ENCODE measurements around the gene ITGB5. TPM values are rescaled to one million over a fixed set of nuclear protein-coding genes. Genes with fewer than 3 reads are reported as not detected.

The ITGB5 gene
- total RNA-seq, 1 donor from 2014 or later: 139 TPM

DNA sequence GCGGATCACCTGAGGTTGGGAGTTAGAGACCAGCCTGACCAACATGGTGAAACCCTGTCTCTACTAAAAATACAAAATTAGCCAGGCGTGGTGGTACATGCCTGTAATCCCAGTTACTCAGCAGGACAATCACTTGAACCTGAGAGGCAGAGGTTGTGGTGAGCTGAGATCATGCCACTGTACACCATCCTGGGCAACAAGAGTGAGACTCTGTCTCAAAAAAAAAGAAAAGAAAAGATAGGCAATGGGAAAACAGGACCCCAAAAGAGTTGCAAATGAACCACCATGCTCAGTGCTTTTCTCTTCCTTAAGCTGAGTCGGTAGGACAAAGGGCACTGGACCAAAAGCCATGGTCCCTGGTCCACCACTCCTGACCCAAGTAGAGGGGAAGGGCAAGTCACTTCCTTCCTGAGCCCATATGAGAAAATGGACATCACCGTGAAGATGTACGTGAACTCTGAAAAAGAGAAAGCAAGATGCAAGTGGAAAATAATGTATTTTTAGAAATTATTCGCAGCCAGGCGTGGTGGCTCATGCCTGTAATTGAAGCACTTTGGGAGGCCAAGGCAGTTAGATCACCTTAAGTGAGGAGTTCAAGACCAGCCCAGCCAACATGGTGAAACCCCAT, 2.6 kb downstream of the ITGB5 start:
- peak overlapping the region; percentile 94 for H3K4me2 ChIP-seq (ENCODE audit: low read length)
- no peaks in the 10 kb centered on the region for H3K27me3 Mint-ChIP-seq (ENCODE audit: low read depth, unreplicated experiment)
- no peaks in the 10 kb centered on the region for H3K9me3 Mint-ChIP-seq (ENCODE audit: unreplicated experiment)
- TF ChIP-seq EZH2 (IDR thresholded peaks at IDR 0.05; ENCODE audit: insufficient read depth, low read length): no peak
- TF ChIP-seq, protein P1, sequence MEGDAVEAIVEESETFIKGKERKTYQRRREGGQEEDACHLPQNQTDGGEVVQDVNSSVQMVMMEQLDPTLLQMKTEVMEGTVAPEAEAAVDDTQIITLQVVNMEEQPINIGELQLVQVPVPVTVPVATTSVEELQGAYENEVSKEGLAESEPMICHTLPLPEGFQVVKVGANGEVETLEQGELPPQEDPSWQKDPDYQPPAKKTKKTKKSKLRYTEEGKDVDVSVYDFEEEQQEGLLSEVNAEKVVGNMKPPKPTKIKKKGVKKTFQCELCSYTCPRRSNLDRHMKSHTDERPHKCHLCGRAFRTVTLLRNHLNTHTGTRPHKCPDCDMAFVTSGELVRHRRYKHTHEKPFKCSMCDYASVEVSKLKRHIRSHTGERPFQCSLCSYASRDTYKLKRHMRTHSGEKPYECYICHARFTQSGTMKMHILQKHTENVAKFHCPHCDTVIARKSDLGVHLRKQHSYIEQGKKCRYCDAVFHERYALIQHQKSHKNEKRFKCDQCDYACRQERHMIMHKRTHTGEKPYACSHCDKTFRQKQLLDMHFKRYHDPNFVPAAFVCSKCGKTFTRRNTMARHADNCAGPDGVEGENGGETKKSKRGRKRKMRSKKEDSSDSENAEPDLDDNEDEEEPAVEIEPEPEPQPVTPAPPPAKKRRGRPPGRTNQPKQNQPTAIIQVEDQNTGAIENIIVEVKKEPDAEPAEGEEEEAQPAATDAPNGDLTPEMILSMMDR (IDR thresholded peaks at IDR 0.05; ENCODE audit: insufficient read depth, low read depth, low read length): no peak
- peak overlapping the region; percentile 91 for H3K4me3 Mint-ChIP-seq (ENCODE audit: unreplicated experiment)
- no peak overlapping the region for H2AFZ ChIP-seq (ENCODE audit: low read depth, low read length)
- H3K9ac ChIP-seq (ENCODE audit: low read length): no peak overlapping the region
- H3K4me1 Mint-ChIP-seq (ENCODE audit: low read depth, unreplicated experiment): peaks cover 35% of the 10 kb centered on the region
- peaks cover 54% of the 10 kb centered on the region for H3K4me1 ChIP-seq (ENCODE audit: insufficient read depth, low read length)
- H3K27ac ChIP-seq (ENCODE audit: low read depth, low read length): peak overlapping the region; percentile 56
- H3K27ac Mint-ChIP-seq (ENCODE audit: unreplicated experiment): no peak overlapping the region
- H3K27me3 ChIP-seq (ENCODE audit: insufficient read depth, low read length): no peaks in the 10 kb centered on the region
- no peaks in the 10 kb centered on the region for H3K36me3 Mint-ChIP-seq (ENCODE audit: low read depth, unreplicated experiment)
- H3K36me3 ChIP-seq (ENCODE audit: insufficient read depth, low read length): peaks cover 3% of the 10 kb centered on the region
- H3K9me3 ChIP-seq (ENCODE audit: insufficient read depth, low read depth, low read length): no peaks in the 10 kb centered on the region
- FAIRE-seq: no peak
- DNase-seq (ENCODE audit: low read depth): no peak
- peaks cover 64% of the 10 kb centered on the region for H3K79me2 ChIP-seq (ENCODE audit: insufficient read depth, low read length)
- no peaks in the 10 kb centered on the region for H4K20me1 ChIP-seq (ENCODE audit: insufficient read depth, low read length)
- no peak overlapping the region for H3K4me3 ChIP-seq (ENCODE audit: insufficient read depth, low read depth, low read length)

DNA sequence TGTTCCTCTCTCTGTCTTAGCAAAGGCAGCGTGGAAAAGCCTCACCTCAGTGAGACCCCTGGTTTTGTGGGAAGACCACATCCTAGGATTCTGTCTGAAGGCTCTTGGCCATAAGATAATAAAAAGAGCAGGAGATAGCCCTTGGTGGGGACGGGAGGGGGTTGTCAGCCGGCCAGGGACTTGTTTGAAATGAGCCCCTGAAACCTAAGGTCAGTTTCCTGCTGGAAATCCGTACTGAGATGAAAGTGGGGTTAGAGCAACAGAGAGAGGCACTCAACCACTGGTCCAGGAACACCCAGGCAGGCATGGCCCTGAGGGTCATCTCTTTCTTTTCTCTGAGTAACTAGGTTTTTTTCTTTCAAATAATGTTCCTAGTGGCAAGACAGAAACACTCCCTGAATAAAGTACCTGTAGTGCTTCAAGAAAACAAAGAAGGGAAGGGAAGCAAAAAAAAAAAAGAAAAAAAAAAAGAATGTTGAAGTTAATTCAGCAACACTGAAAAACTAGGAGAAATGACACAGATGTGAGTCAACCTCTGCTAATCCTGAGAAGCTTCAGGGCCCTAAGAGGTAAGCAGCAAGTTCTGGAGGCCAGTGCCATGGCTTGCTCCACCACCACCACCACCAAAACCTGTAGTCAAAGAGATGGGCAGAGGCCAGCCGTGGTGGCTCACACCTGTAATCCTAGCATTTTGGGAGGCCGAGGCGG, 3.2 kb downstream of the ITGB5 start:
- peak; percentile 60 for DNase-seq (ENCODE audit: low read depth)
- H3K9ac ChIP-seq (ENCODE audit: low read length): peak overlapping the region; percentile 40
- H3K27ac Mint-ChIP-seq (ENCODE audit: unreplicated experiment): peak overlapping the region; percentile 44
- FAIRE-seq: no peak
- peaks cover 60% of the 10 kb centered on the region for H3K4me1 ChIP-seq (ENCODE audit: insufficient read depth, low read length)
- no peak for TF ChIP-seq EZH2 (IDR thresholded peaks at IDR 0.05; ENCODE audit: insufficient read depth, low read length)
- TF ChIP-seq, protein P1 (IDR thresholded peaks at IDR 0.05; ENCODE audit: insufficient read depth, low read depth, low read length): no peak
- H3K9me3 ChIP-seq (ENCODE audit: insufficient read depth, low read depth, low read length): no peaks in the 10 kb centered on the region
- H3K4me3 Mint-ChIP-seq (ENCODE audit: unreplicated experiment): peak overlapping the region; percentile 70
- peaks cover 3% of the 10 kb centered on the region for H3K36me3 ChIP-seq (ENCODE audit: insufficient read depth, low read length)
- no peaks in the 10 kb centered on the region for H4K20me1 ChIP-seq (ENCODE audit: insufficient read depth, low read length)
- peaks cover 42% of the 10 kb centered on the region for H3K4me1 Mint-ChIP-seq (ENCODE audit: low read depth, unreplicated experiment)
- no peak overlapping the region for H3K4me3 ChIP-seq (ENCODE audit: insufficient read depth, low read depth, low read length)
- H2AFZ ChIP-seq (ENCODE audit: low read depth, low read length): no peak overlapping the region
- H3K27me3 Mint-ChIP-seq (ENCODE audit: low read depth, unreplicated experiment): no peaks in the 10 kb centered on the region
- peak overlapping the region; percentile 56 for H3K27ac ChIP-seq (ENCODE audit: low read depth, low read length)
- no peaks in the 10 kb centered on the region for H3K27me3 ChIP-seq (ENCODE audit: insufficient read depth, low read length)
- peaks cover 64% of the 10 kb centered on the region for H3K79me2 ChIP-seq (ENCODE audit: insufficient read depth, low read length)
- no peaks in the 10 kb centered on the region for H3K36me3 Mint-ChIP-seq (ENCODE audit: low read depth, unreplicated experiment)
- H3K4me2 ChIP-seq (ENCODE audit: low read length): peak overlapping the region; percentile 94
- no peaks in the 10 kb centered on the region for H3K9me3 Mint-ChIP-seq (ENCODE audit: unreplicated experiment)
